Duodenal mucosa (tissue), 2 donors: ENCODE measurements around the gene RAB42.
"Not testable (repeated sequence)": the region's sequence is repeated elsewhere in the genome, so short reads cannot be mapped to it uniquely, and the experiment has no call there.

Experiments used
- H3K27ac ChIP-seq: one replicate; pipeline ENCODE4 v1.7.0; 2013; ENCODE audit warnings: low read depth, low read length
- H3K27me3 ChIP-seq, 2 donors: one replicate each; pipeline ENCODE4 v1.7.0; 2013; ENCODE audit warnings: low read length in 2 of 2, control low read depth in 1 of 2; ENCODE audit not compliant: insufficient read depth in 2 of 2, control insufficient read depth in 1 of 2
- H3K36me3 ChIP-seq, 2 donors: one replicate each; pipeline ENCODE4 v1.7.0; 2013; ENCODE audit warnings: low read length in 2 of 2, control low read depth in 1 of 2; ENCODE audit not compliant: insufficient read depth in 2 of 2, control insufficient read depth in 1 of 2
- H3K4me1 ChIP-seq, 2 donors: one replicate each; pipeline ENCODE4 v1.7.0; 2013; ENCODE audit warnings: low read length in 2 of 2, control low read depth in 1 of 2; ENCODE audit not compliant: insufficient read depth in 2 of 2, control insufficient read depth in 1 of 2
- H3K4me3 ChIP-seq, 2 donors: one replicate each; pipeline ENCODE4 v1.7.0; 2013; ENCODE audit warnings: low read length in 2 of 2, low read depth in 1 of 2
- H3K9ac ChIP-seq, 2 donors: one replicate each; pipeline ENCODE4 v1.7.0; 2013; ENCODE audit warnings: low read length in 2 of 2, low read depth in 1 of 2
- H3K9me3 ChIP-seq, 2 donors: one replicate each; pipeline ENCODE4 v1.7.0; 2013; ENCODE audit warnings: low read length in 2 of 2, control low read depth in 1 of 2; ENCODE audit not compliant: control insufficient read depth in 1 of 2

Gene RAB42

DNA sequence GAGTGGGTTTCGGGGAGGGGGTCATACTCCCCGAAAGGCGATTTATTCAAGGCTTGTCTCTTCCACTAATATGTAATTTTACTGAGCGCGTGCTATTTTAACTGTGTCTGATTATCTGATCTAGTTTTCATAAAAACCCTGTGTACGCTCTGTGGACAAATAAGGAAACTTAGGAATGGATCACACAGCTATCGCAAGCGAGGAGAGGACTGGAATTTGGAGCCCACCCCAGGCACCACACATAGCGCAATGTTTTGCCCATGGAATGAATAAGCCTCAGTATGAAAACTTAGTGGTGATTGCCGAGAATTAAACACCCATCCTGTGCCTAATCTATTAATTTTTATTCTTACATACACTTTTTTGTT lies 9.8 kb upstream of the RAB42 start:
- Histone ChIP-seq H3K4me3 (peak overlapping the region; percentile 88 to 96), H3K4me1 (peaks cover 13 to 23% of the 10 kb centered on the region in 2 donors), H3K9me3 (no peaks in the 10 kb centered on the region), H3K9ac (peak overlapping the region; percentile 80 to 86), H3K27ac (peak overlapping the region; percentile 84), H3K27me3 (no peaks in the 10 kb centered on the region), H3K36me3 (peaks cover 16 to 35% of the 10 kb centered on the region in 2 donors)

DNA sequence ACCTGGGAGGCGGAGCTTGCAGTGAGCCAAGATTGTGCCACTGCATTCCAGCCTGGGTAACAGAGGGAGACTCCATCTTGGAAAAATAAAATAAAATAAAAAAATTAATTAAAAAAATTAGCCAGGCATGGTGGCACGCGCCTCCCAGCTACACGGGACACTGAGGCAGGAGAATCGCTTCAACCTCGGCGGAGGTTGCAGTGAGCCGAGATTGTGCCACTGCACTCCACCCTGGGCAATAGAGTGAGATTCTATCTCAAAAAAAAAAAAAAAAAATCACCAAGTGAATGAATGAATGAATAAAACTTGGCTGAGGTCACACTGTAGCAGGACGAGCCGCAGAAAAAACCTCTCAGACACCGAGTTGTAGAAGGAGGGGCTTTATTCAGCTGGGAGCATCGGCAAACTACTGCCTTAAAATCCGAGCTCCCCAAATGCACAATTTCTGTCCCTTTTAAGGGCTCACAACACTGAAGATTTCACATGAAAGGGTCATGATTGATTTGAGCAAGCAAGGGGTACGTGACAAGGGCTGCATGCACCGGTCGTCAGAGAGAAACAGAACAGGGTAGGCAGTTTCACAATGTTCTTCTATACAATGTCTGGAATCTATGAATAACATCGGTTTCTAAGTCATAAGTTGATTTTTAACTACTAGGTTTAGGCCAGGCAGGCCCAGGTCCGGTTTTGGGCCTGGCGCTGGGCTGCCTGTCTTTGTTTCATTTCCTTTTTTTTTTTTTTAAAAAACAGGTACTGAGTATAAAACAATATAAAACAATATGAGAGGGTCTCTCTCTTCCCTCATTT lies 5.3 kb upstream of the RAB42 start:
- H3K36me3 ChIP-seq, H3K27me3 ChIP-seq, H3K4me3 ChIP-seq, H3K9ac ChIP-seq, H3K9me3 ChIP-seq, H3K27ac ChIP-seq: not testable (repeated sequence)
- peaks cover 4 to 11% of the 10 kb centered on the region in 2 donors for H3K4me1 ChIP-seq

DNA sequence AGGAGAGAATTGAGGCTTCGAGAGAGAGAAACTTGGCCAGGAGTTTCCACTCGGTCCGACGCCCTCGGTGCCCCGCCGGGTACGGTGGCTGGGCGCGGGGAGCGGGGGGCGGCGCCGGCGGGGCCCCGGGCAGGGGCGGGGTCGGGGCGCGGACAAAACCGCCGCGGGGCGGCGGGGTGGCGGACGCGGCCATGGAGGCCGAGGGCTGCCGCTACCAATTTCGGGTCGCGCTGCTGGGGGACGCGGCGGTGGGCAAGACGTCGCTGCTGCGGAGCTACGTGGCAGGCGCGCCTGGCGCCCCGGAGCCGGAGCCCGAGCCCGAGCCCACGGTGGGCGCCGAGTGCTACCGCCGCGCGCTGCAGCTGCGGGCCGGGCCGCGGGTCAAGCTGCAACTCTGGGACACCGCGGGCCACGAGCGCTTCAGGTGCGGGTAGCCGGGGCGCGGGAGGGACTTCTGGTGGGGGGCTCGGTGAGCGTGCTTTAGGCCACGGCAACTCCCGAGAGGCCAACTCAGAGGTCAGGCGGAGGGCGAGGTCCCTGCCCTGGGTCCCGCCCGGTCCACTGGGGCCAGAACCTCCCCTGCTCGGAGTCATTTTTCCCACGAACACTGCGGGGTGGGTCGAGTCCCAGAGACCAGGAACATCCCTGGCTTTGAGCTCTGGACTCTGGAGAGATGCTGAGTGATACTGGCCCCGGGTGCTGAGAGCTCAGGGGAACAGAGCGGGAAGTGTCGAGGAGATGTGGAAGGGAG lies 431 bp downstream of the RAB42 start:
- peak overlapping the region; percentile 65 to 68 for H3K4me3 ChIP-seq
- no peaks in the 10 kb centered on the region for H3K9me3 ChIP-seq
- H3K27me3 ChIP-seq, result no peaks in the 10 kb centered on the region
- H3K36me3 ChIP-seq, result no peaks in the 10 kb centered on the region
- peak overlapping the region; percentile 33 to 43 for H3K9ac ChIP-seq
- H3K4me1 ChIP-seq, result peaks cover 4 to 8% of the 10 kb centered on the region in 2 donors
- no peak overlapping the region for H3K27ac ChIP-seq

DNA sequence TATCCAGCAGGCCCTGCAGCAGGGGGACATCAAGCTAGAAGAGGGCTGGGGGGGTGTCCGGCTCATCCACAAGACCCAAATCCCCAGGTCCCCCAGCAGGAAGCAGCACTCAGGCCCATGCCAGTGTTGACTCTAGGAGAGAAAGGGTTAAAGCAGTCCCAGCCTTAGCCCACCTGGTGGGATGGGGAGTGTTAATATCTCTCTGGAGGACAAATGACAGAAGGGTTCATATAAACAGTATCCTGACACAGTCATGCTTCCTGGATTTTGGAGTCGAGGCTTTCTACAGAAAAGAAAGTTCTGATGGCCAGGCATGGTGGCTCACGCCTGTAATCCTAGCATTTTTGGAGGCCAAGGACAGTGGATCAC lies 1.9 kb downstream of the RAB42 start:
- not testable (repeated sequence) for H3K27me3 ChIP-seq, H3K4me3 ChIP-seq, H3K36me3 ChIP-seq, H3K9me3 ChIP-seq, H3K27ac ChIP-seq, H3K9ac ChIP-seq, H3K4me1 ChIP-seq

DNA sequence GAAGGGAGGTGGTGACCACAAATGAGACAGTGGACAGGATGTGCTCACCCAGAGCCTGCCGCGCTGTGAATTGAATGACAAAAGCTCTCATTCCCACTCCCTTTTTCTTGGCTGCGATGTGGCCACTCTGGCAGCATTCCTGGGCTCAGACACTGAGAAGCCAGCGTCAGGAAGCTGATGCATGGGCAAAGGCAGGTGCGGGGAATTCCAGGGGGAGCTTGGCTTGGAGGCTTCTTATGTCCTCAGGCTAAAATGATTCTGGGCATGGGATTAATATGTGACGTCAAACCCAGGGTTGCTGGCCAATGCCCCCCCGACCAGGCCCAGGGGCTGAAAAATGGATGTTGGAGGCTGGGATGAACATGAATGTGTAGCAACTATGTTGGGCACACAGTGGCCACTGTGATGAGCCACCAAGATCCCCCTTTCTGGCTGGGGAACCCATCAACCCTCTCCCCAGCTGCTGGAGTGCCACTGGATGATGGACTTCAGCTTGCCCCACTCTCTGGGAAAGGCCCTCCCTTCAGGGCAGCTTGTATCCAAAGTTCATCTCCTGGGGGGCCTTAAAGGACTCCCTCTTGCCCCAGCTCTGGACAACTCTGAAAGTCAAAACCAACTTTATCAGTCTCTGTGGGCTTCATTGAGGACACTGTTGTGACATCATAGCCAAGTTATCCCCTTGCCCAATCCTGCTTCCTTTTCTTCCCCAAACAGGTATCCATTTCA lies 2.8 kb downstream of the RAB42 start:
- not testable (repeated sequence) for H3K27me3 ChIP-seq, H3K9me3 ChIP-seq, H3K4me1 ChIP-seq, H3K9ac ChIP-seq, H3K36me3 ChIP-seq, H3K4me3 ChIP-seq, H3K27ac ChIP-seq

DNA sequence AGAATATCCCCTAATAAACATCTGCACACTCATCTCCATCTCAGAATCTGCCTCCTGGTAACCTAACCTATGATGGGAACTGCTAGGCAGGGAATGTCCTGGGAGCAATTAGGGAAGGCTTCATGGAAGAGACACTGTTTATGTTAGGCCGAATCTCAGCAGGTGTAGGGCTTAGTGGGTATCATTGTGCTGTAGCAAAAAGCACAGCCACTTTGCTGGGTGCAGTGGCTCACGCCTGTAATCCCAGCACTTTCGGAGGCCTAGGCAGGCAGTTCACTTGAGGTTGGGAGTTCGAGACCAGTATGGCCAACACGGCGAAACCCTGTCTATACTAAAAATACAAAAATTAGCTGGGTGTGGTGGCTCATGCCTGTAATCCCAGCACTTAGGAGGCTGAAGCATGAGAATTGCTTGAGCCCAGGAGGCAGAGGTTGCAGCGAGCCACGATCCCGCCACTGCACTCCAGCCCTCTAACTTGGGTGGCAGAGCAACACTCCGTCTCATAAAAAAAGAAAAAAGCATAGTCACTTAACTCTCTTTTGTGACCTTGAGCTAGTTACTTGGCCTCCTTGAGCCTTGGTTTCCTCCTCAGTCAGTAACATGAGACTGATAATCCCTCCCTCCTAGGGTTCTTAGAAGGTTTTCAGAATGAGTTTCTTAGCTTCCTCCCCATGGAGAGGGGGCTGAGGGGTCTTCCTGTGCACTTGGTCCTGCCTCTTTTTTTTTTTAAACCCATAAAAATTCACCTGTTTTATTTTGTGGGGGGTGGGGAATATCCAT lies 3.5 kb downstream of the RAB42 start:
- Histone ChIP-seq H3K4me1 (peaks cover 4% of the 10 kb centered on the region in 2 donors), H3K27ac (no peak overlapping the region), H3K9ac (no peak overlapping the region), H3K36me3 (no peaks in the 10 kb centered on the region), H3K9me3 (no peaks in the 10 kb centered on the region), H3K4me3 (no peak overlapping the region), H3K27me3 (no peaks in the 10 kb centered on the region)

DNA sequence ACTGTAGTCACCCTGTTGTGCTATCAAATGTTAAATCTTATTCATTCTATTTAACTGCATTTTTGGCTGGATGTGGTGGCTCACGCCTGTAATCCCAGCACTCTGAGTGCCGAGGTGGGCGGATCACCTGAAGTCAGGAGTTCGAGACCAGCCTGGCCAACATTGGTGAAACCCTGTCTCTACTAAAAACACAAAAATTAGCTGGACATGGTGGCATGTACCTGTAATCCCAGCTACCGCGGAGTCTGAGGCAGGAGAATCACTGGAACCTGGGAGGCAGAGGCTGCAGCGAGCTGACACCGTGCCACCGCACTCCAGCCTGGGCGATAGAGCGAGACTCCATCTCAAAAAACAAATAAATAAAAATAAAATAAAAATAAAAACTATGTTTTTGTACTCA lies 4.2 kb downstream of the RAB42 start:
- not testable (repeated sequence) for H3K4me1 ChIP-seq, H3K36me3 ChIP-seq, H3K27ac ChIP-seq, H3K9me3 ChIP-seq, H3K9ac ChIP-seq, H3K4me3 ChIP-seq, H3K27me3 ChIP-seq

DNA sequence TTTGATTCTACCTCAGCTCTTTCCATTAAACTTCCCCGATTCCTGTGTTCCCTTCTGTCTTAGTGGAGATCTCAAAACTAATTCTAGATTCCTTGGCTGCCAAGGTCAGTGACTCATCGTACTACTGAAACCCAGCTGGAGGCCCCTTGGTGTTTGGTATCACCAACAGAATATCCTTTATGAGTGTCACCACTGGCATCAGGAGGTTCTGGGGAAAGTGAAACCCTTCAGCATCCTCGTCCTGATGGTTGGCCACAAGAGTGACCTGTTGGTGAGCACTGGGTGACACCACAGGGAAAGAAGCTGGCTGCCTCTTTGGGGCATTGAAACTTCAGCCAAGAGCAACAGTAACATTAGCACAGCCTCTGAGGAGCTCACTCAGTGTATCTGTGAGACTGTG lies 9.6 kb downstream of the RAB42 start:
- H3K4me1 ChIP-seq, result no peaks in the 10 kb centered on the region
- H3K4me3 ChIP-seq, result no peak overlapping the region
- no peaks in the 10 kb centered on the region for H3K9me3 ChIP-seq
- H3K27me3 ChIP-seq, result no peaks in the 10 kb centered on the region
- peaks cover 15 to 39% of the 10 kb centered on the region in 2 donors for H3K36me3 ChIP-seq
- no peak overlapping the region for H3K9ac ChIP-seq
- H3K27ac ChIP-seq, result no peak overlapping the region

DNA sequence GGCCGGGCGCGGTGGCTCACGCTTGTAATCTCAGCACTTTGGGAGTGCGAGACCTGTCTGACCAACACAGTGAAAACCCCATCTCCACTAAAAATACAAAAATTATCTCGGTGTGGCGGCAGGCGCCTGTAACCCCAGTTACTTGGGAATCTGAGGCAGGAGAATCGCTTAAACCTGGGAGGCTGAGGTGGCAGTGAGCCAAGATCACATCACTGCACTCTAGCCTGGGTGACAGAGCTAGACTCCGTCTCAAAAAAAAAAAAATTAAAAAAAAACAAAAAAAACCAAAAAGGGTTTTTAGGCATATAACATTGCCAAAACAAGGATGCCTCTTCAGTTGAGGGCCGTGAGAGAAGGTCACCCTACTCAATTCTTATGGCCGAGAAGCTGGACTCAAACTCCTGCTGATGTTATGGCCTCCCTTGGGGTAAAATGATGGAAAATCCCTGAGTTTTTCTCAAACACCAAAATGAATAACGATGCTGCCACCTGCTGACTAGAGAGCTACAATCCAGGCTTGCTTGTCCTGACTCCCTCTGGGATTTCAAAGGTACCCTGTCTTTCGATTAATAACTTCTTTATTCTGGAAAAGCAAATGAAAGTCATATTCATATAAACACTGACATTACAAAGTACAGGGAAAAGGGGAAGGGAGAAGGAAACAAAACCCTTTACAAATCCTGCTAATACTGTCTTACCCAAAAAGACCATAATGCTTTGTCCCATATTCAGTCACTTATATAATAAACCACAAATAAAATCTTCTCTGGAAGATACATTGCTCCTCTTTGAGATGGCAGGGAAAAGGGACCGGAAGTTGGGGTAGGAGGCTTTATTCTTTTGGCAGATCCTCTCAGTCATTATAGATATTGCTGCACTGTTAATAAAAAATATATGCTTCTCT lies 10.7 kb downstream of the RAB42 start:
- Histone ChIP-seq H3K4me1 (no peaks in the 10 kb centered on the region), H3K27me3 (no peaks in the 10 kb centered on the region), H3K36me3 (peaks cover 19 to 50% of the 10 kb centered on the region in 2 donors), H3K4me3 (no peak overlapping the region), H3K9ac (no peak overlapping the region), H3K9me3 (no peaks in the 10 kb centered on the region), H3K27ac (no peak overlapping the region)
